ENCODE data around the gene ELFN1.
"Not testable (repeated sequence)": the region's sequence is repeated elsewhere in the genome, so short reads cannot be mapped to it uniquely, and the experiment has no call there.

ELFN1 gene

GRCh38 chr7:1716263-1717094 is 46.4 kb downstream of the ELFN1 start:
- Histone ChIP-seq H3K4me3 (ENCODE audit: low read length) (no peak overlapping the region), H3K27me3 (ENCODE audit: insufficient read depth, low read length) (no peaks in the 10 kb centered on the region), H3K4me1 (ENCODE audit: insufficient read depth, low read length) (peaks cover 11% of the 10 kb centered on the region), H3K9me3 (ENCODE audit: insufficient read depth, low read depth, low read length) (no peaks in the 10 kb centered on the region), H3K36me3 (ENCODE audit: insufficient read depth, low read length) (no peaks in the 10 kb centered on the region), H3K27ac (ENCODE audit: low read depth, low read length) (no peak overlapping the region), H3K9ac (ENCODE audit: low read depth, low read length) (no peak overlapping the region)
- WGBS, result 64% methylated on average over 20 of the region's 20 CpGs

GRCh38 chr7:1717095-1717483 is 47.0 kb downstream of the ELFN1 start:
- Histone ChIP-seq H3K9me3 (ENCODE audit: insufficient read depth, low read depth, low read length) (no peaks in the 10 kb centered on the region), H3K36me3 (ENCODE audit: insufficient read depth, low read length) (no peaks in the 10 kb centered on the region), H3K27me3 (ENCODE audit: insufficient read depth, low read length) (no peaks in the 10 kb centered on the region), H3K27ac (ENCODE audit: low read depth, low read length) (no peak overlapping the region), H3K4me3 (ENCODE audit: low read length) (no peak overlapping the region), H3K9ac (ENCODE audit: low read depth, low read length) (no peak overlapping the region), H3K4me1 (ENCODE audit: insufficient read depth, low read length) (peaks cover 11% of the 10 kb centered on the region)
- 89% methylated on average over 10 of the region's 10 CpGs for WGBS

GRCh38 chr7:1717903-1718676 is 48.0 kb downstream of the ELFN1 start:
- Histone ChIP-seq H3K36me3 (ENCODE audit: insufficient read depth, low read length) (no peaks in the 10 kb centered on the region), H3K4me1 (ENCODE audit: insufficient read depth, low read length) (peaks cover 10% of the 10 kb centered on the region), H3K27me3 (ENCODE audit: insufficient read depth, low read length) (no peaks in the 10 kb centered on the region), H3K9ac (ENCODE audit: low read depth, low read length) (no peak overlapping the region), H3K4me3 (ENCODE audit: low read length) (no peak overlapping the region), H3K9me3 (ENCODE audit: insufficient read depth, low read depth, low read length) (no peaks in the 10 kb centered on the region), H3K27ac (ENCODE audit: low read depth, low read length) (no peak overlapping the region)
- 91% methylated on average over 15 of the region's 15 CpGs for WGBS

GRCh38 chr7:1718850-1719249 is 48.8 kb downstream of the ELFN1 start:
- H3K9me3 ChIP-seq (ENCODE audit: insufficient read depth, low read depth, low read length); H3K4me3 ChIP-seq (ENCODE audit: low read length); H3K4me1 ChIP-seq (ENCODE audit: insufficient read depth, low read length); H3K9ac ChIP-seq (ENCODE audit: low read depth, low read length); H3K27me3 ChIP-seq (ENCODE audit: insufficient read depth, low read length); H3K36me3 ChIP-seq (ENCODE audit: insufficient read depth, low read length); H3K27ac ChIP-seq (ENCODE audit: low read depth, low read length): not testable (repeated sequence)
- WGBS, result 73% methylated on average over 5 of the region's 10 CpGs

- H3K9ac ChIP-seq (ENCODE audit: low read depth, low read length); H3K27ac ChIP-seq (ENCODE audit: low read depth, low read length); H3K27me3 ChIP-seq (ENCODE audit: insufficient read depth, low read length); H3K4me1 ChIP-seq (ENCODE audit: insufficient read depth, low read length); H3K9me3 ChIP-seq (ENCODE audit: insufficient read depth, low read depth, low read length); H3K4me3 ChIP-seq (ENCODE audit: low read length); H3K36me3 ChIP-seq (ENCODE audit: insufficient read depth, low read length): not testable (repeated sequence)
- 66% methylated on average over 12 of the region's 13 CpGs for WGBS
Observed at GRCh38 chr7:1719256-1719655, 49.2 kb downstream of the ELFN1 start.

- Histone ChIP-seq H3K36me3 (ENCODE audit: insufficient read depth, low read length) (no peaks in the 10 kb centered on the region), H3K4me3 (ENCODE audit: low read length) (no peak overlapping the region), H3K27me3 (ENCODE audit: insufficient read depth, low read length) (no peaks in the 10 kb centered on the region), H3K9ac (ENCODE audit: low read depth, low read length) (no peak overlapping the region), H3K27ac (ENCODE audit: low read depth, low read length) (no peak overlapping the region), H3K4me1 (ENCODE audit: insufficient read depth, low read length) (peaks cover under 1% of the 10 kb centered on the region; the same call in 1 of the 2 replicates), H3K9me3 (ENCODE audit: insufficient read depth, low read depth, low read length) (no peaks in the 10 kb centered on the region)
- 88% methylated on average over 7 of the region's 7 CpGs for WGBS
Observed at GRCh38 chr7:1719913-1720312, 49.8 kb downstream of the ELFN1 start.

GRCh38 chr7:1720326-1720725 is 50.2 kb downstream of the ELFN1 start:
- H3K36me3 ChIP-seq (ENCODE audit: insufficient read depth, low read length), result no peaks in the 10 kb centered on the region
- no peaks in the 10 kb centered on the region for H3K27me3 ChIP-seq (ENCODE audit: insufficient read depth, low read length)

GRCh38 chr7:1721047-1721690 is 51.1 kb downstream of the ELFN1 start:
- Histone ChIP-seq H3K9ac (ENCODE audit: low read depth, low read length) (no peak overlapping the region), H3K4me3 (ENCODE audit: low read length) (no peak overlapping the region), H3K27ac (ENCODE audit: low read depth, low read length) (no peak overlapping the region), H3K4me1 (ENCODE audit: insufficient read depth, low read length) (peaks cover 3% of the 10 kb centered on the region; the same call in 1 of the 2 replicates), H3K27me3 (ENCODE audit: insufficient read depth, low read length) (no peaks in the 10 kb centered on the region), H3K36me3 (ENCODE audit: insufficient read depth, low read length) (no peaks in the 10 kb centered on the region), H3K9me3 (ENCODE audit: insufficient read depth, low read depth, low read length) (no peaks in the 10 kb centered on the region)
- WGBS, result 84% methylated on average over 14 of the region's 14 CpGs

More at GRCh38 chr7:1720326-1720725, 50.2 kb downstream of the ELFN1 start:
- WGBS, result 91% methylated on average over 8 of the region's 8 CpGs
- peaks cover 3% of the 10 kb centered on the region; the same call in 1 of the 2 replicates for H3K4me1 ChIP-seq (ENCODE audit: insufficient read depth, low read length)
- no peak overlapping the region for H3K4me3 ChIP-seq (ENCODE audit: low read length)
- H3K9me3 ChIP-seq (ENCODE audit: insufficient read depth, low read depth, low read length), result no peaks in the 10 kb centered on the region
- H3K9ac ChIP-seq (ENCODE audit: low read depth, low read length), result no peak overlapping the region
- no peak overlapping the region for H3K27ac ChIP-seq (ENCODE audit: low read depth, low read length)

GRCh38 chr7:1723254-1723653 is 53.2 kb downstream of the ELFN1 start:
- peaks cover 3% of the 10 kb centered on the region; the same call in 1 of the 2 replicates for H3K4me1 ChIP-seq (ENCODE audit: insufficient read depth, low read length)
- no peaks in the 10 kb centered on the region for H3K9me3 ChIP-seq (ENCODE audit: insufficient read depth, low read depth, low read length)
- WGBS, result 97% methylated on average over 13 of the region's 13 CpGs
- H3K27ac ChIP-seq (ENCODE audit: low read depth, low read length), result no peak overlapping the region
- no peaks in the 10 kb centered on the region for H3K27me3 ChIP-seq (ENCODE audit: insufficient read depth, low read length)
- no peak overlapping the region for H3K9ac ChIP-seq (ENCODE audit: low read depth, low read length)
- H3K36me3 ChIP-seq (ENCODE audit: insufficient read depth, low read length), result no peaks in the 10 kb centered on the region
- H3K4me3 ChIP-seq (ENCODE audit: low read length), result no peak overlapping the region

- Histone ChIP-seq H3K27me3 (ENCODE audit: insufficient read depth, low read length) (no peaks in the 10 kb centered on the region), H3K36me3 (ENCODE audit: insufficient read depth, low read length) (no peaks in the 10 kb centered on the region), H3K4me1 (ENCODE audit: insufficient read depth, low read length) (peaks cover 3% of the 10 kb centered on the region; the same call in 1 of the 2 replicates), H3K9me3 (ENCODE audit: insufficient read depth, low read depth, low read length) (no peaks in the 10 kb centered on the region), H3K27ac (ENCODE audit: low read depth, low read length) (no peak overlapping the region), H3K4me3 (ENCODE audit: low read length) (no peak overlapping the region), H3K9ac (ENCODE audit: low read depth, low read length) (no peak overlapping the region)
- WGBS, result 91% methylated on average over 21 of the region's 21 CpGs
Observed at GRCh38 chr7:1724118-1724910, 54.2 kb downstream of the ELFN1 start.

Measured in HUES64 (cell line).